Bronchial epithelial cell (primary cell): ENCODE measurements around the gene RTL10. TPM values are rescaled to one million over a fixed set of nuclear protein-coding genes. Genes with fewer than 3 reads are reported as not detected.

ENCODE experiments used
- DNase-seq: peaks from one replicate; pipeline ENCODE4 v3.0.0-alpha.2; 2010; ENCODE audit warnings: low read depth
- FAIRE-seq: peaks from 2 replicates; lab custom pipeline; 2011; peaks lifted over from hg19 to GRCh38; lab: Jason Lieb, UNC
- H3K27me3 ChIP-seq: 2 replicates; pipeline ENCODE4 v1.5.1; 2011; ENCODE audit warnings: low read length; ENCODE audit not compliant: control insufficient read depth, insufficient read depth
- H3K36me3 ChIP-seq: 2 replicates; pipeline ENCODE4 v1.5.1; 2011; ENCODE audit warnings: low read length; ENCODE audit not compliant: control insufficient read depth, insufficient read depth
- H3K4me3 ChIP-seq: 2 replicates; pipeline ENCODE4 v1.5.1; 2011; ENCODE audit warnings: mild to moderate bottlenecking, low read depth, low read length, control low read depth
- total RNA-seq: library from RNA; depleted of rRNA; stranded (reverse); fragments of >200 nt; gene quantifications from 2 replicates; pipeline ENCODE4 v1.2.1, GENCODE V29; 2014
- TF ChIP-seq, protein P1 (sequence below): IDR thresholded peaks from 2 replicates; pipeline ENCODE4 v1.5.1; 2011; ENCODE audit warnings: mild to moderate bottlenecking, moderate library complexity, low read length, control low read depth, inconsistent platforms; ENCODE audit not compliant: insufficient read depth, severe bottlenecking

Gene RTL10
- total RNA-seq, 1 donor from 2014 or later, result 9.5 TPM

DNA sequence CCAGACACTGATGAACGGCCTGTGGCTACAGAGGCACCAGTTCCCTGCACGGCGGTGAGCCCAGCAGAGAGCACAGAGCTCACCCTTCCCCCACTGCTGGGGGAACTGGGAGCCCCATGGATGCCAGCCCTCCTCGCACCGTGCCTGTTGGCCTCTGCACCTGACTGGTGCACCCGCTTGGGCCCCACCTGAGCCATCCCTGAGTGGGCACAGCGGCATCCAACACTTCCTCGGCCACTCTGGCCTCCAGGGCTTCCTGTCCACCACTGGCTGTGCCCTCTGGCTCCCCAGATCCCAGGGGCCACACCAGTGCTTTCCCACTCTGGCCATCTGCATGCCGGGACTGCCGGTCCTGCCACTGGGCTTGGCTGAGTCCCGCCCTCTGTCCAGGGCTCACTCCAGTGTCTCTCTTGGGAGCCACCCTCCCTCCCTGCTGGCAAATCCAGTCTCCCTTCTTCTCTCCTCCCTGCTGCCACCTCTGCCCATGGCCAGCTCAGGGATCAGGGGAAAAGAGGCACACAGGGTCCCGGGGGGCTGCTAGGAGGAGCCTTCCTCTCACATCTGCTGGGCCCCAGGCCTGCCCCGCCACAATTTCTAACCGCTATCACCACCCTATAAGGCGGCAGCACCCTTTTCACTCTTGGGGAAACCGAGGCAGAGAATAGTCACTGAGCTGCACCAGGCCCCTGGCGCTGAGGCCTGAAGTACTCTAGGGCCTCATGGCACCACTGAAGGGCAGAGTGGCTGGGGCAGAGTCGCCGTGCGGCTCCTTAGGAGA, 33.0 kb downstream of the RTL10 start:
- TF ChIP-seq, protein P1, sequence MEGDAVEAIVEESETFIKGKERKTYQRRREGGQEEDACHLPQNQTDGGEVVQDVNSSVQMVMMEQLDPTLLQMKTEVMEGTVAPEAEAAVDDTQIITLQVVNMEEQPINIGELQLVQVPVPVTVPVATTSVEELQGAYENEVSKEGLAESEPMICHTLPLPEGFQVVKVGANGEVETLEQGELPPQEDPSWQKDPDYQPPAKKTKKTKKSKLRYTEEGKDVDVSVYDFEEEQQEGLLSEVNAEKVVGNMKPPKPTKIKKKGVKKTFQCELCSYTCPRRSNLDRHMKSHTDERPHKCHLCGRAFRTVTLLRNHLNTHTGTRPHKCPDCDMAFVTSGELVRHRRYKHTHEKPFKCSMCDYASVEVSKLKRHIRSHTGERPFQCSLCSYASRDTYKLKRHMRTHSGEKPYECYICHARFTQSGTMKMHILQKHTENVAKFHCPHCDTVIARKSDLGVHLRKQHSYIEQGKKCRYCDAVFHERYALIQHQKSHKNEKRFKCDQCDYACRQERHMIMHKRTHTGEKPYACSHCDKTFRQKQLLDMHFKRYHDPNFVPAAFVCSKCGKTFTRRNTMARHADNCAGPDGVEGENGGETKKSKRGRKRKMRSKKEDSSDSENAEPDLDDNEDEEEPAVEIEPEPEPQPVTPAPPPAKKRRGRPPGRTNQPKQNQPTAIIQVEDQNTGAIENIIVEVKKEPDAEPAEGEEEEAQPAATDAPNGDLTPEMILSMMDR, result no peak
- Histone ChIP-seq H3K36me3 (no peaks in the 10 kb centered on the region), H3K4me3 (no peak overlapping the region), H3K27me3 (no peaks in the 10 kb centered on the region)
- DNase-seq, result no peak
- no peak for FAIRE-seq

DNA sequence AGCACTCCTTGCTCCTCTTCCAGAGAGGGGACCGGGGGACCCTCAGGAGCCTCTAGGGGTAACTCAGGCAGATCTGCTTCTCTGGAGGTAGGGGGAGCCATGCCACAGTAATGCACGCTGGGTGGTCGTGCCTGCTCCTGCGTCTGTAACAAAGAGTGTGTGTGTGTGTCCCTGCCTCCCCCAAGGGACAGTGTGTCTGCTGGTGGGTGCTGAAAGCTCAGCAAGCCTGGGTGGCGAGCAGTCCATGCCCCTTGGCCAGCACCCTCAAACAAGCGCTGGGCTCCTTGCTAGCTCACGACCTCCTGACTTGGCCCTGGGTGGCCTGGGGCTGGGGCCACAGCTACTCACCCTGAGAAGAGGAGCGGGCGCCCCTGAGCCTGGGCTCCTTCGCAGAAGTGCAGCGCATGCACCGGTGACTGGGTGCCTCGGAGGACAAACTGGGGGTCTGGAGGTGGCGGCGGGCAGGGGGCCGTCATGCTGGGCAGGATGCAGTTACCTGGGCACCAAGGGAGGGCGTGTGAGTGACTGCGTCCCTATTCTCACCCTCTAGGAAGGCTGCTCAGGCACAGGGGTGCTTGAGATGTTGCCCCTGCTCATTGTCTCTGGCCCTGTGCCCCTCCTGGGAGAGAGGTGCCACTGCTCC, 33.7 kb downstream of the RTL10 start:
- Histone ChIP-seq H3K4me3 (no peak overlapping the region), H3K27me3 (no peaks in the 10 kb centered on the region), H3K36me3 (no peaks in the 10 kb centered on the region)
- TF ChIP-seq, protein P1, result no peak
- FAIRE-seq, result no peak
- DNase-seq, result no peak

DNA sequence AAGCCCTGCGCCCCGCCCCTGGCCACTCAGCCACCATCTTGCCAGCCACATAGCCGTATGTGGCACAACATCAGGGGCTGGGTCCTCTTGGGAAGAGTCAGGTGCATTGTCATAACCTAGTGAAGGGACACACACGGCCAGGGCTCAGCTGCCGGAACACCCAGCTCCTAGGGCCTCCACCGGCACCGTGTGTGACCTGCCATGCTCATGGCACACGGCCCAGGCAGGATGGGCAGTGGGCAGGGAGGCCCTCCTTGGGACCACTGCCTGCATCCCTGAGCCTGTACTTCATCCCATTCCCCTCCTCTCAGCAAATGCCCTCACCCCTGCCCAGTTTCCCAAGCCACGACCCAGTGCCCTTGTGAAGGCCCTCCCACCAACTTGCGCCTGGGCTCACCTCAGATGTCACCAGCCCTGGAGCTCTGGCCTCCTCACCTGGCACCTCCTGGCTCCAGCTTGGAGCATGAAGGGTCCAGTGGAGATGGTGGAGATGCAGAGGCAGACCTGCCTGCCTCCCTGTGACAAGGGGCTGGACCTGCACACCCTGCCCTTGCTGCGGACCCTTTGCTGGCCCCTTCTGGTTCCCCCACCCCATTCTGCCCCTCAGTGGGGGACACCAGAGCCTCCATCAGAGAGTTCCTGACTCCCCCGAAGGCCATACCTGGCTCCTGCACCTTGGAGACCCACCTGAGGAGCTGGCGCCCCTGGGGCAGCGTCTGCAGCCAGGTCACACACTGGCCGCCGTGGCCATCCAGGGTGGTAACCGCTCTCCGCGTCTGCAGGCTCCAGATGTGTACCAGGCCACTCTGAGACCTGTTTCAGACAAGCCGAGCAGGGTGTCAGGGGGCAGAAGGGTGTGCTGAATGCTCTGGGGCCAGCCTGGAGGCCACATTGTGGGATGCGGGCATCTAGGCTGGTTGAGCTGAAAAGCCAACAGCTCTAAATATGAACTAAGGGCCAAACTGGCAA, 34.5 kb downstream of the RTL10 start:
- TF ChIP-seq, protein P1, result no peak
- Histone ChIP-seq H3K27me3 (no peaks in the 10 kb centered on the region), H3K4me3 (no peak overlapping the region), H3K36me3 (no peaks in the 10 kb centered on the region)
- DNase-seq, result no peak
- FAIRE-seq, result no peak

DNA sequence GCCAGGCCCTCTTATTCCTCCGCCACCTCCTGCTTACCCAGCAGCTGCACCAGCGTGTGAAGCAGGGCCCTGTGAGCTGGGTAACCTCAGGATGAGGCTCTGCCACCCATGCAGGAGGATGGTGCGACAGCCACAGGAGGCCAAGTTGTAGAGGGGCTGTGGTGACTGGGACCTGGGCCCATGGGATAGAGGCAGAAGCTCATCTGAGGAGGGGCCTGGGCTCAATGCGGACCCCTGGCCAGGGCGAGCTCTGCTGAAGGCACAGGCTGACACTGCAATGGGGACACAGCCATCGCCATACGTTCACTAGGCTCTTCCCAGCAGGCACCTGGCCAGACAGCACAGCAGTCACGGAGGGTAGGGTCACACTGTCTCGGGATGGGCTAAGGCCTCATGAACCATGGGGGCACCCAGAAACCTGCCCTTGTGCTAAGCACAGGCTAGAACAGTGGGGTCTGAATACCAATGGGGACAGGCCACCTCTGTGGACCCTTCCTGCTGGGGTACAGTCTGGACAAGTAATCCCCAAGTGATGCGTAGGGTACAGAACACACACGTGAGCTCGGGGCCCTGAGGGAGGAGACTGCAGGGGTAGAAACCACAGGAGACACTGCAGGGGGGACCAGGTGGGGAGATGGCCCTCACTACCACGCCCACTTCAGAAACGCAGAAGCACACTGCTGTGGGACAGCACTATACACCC, 35.3 kb downstream of the RTL10 start:
- Histone ChIP-seq H3K4me3 (no peak overlapping the region), H3K36me3 (no peaks in the 10 kb centered on the region), H3K27me3 (no peaks in the 10 kb centered on the region)
- TF ChIP-seq, protein P1, result no peak
- DNase-seq (no peak), FAIRE-seq (peak; percentile 79)

DNA sequence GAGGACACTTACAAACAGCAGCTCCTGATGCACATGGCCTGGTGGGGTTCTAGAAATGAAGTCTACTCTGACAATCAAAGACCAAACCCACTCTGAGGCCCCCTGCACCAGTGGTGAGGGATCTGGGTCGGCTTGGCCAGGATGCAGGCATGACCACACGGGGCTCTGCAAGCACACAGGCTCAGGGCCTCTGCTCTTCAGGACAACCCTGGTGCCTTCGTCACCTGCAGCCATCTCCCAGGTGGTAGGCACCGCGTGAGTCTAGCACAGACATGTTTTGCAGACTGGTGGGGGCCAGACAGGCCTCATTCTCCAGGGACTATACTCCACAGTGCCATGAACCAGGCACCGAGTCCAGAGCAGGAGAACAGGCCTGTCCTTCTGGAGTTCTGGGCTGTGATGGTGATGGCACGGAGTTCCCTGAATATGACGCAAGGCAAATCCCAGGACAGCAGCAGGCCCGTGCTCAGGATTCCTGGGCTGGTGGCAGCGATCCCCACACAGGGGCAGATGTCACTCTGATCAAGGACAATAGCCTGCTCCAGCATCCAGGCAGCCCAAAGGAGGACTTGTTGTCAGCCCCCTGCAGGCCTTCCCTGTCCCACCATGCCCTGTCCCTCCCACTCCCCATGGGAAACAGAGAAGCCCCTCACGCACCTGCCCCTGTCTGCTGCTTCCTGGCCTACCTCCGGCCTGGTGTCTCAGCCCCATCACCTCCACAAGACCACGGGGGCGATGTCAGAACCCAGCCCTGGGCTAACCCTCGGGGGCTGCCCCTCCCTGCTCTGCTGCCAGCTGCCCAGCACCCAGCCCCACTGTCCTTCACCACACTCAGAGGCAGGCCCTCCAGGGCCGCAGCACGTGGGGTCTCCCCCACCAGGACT, 36.1 kb downstream of the RTL10 start:
- H3K4me3 ChIP-seq, result no peak overlapping the region
- DNase-seq, result no peak
- FAIRE-seq, result no peak

More for the DNA sequence above, 36.1 kb downstream of the RTL10 start:
- TF ChIP-seq, protein P1, result no peak
- no peaks in the 10 kb centered on the region for H3K36me3 ChIP-seq
- no peaks in the 10 kb centered on the region for H3K27me3 ChIP-seq
